HepG2 (cell line): Measurements from ENCODE around the gene C11orf86.

Experiments used
- ATF3 ChIP-seq: sonication (generic); formaldehyde crosslinking; IDR thresholded peaks from 2 replicates; pipeline ENCODE4 v1.4.0; 2020; ENCODE audit warnings: missing genetic modification reagents
- CHD2 ChIP-seq: IDR thresholded peaks from 2 replicates; pipeline ENCODE4 v1.6.1; 2011; ENCODE audit warnings: low read depth, low read length, improper control_type of control experiment
- NFYC ChIP-seq: IDR thresholded peaks from 2 replicates; pipeline ENCODE4 v1.6.1; 2016; ENCODE audit warnings: missing genetic modification reagents, missing compliant biosample characterization
- RXRB ChIP-seq: IDR thresholded peaks from 2 replicates; pipeline ENCODE4 v1.6.1; 2016; ENCODE audit warnings: borderline replicate concordance, missing genetic modification reagents, missing compliant biosample characterization

DNA sequence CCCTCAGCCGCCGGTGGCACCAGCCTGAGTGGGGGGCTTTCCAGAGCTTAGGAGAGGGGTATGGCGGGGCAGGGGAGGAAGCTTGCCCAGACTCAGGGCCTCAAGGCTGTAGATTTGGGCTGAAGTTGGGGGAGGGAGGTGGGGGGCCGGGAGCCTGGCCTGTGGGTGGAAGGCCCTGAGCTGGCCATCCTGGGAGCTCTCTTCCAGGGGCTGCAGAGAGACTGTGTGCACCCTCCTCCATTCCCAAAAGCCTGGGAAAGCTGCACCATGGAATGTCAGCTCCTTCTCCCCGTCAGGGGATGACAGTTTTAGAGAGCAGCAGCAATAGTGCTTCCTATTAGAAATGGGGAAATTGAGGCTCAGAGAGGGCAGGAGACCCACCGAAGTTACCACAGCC lies 48.9 kb downstream of the C11orf86 start:
- no peak for TF ChIP-seq ATF3 (CRISPR knock-in tag)
- no peak for TF ChIP-seq CHD2
- no peak for TF ChIP-seq RXRB (CRISPR knock-in tag)
- no peak for TF ChIP-seq NFYC (CRISPR knock-in tag)
